ENCODE results near the gene CELSR1. TPM values are rescaled to one million over a fixed set of nuclear protein-coding genes. Genes with fewer than 3 reads are reported as not detected.
"Not testable (repeated sequence)": the region's sequence is repeated elsewhere in the genome, so short reads cannot be mapped to it uniquely, and the experiment has no call there.

CELSR1 gene
- total RNA-seq, 1 donor = 1.3 TPM

- no peak for DNase-seq (ENCODE audit: low read depth in 2 of 3, low spot score in 2 of 3)
Observed at GRCh38 chr22:46408568-46409506, 128.6 kb downstream of the CELSR1 start.

- no peak for DNase-seq (ENCODE audit: low read depth in 2 of 3, low spot score in 2 of 3)
Observed at GRCh38 chr22:46407748-46408147, 129.7 kb downstream of the CELSR1 start.

GRCh38 chr22:46406791-46407190 is 130.6 kb downstream of the CELSR1 start:
- no peak for DNase-seq (ENCODE audit: low read depth in 2 of 3, low spot score in 2 of 3)

GRCh38 chr22:46406349-46406748 is 131.1 kb downstream of the CELSR1 start:
- DNase-seq (ENCODE audit: low read depth in 2 of 3, low spot score in 2 of 3) = no peak

GRCh38 chr22:46405901-46406300 is 131.5 kb downstream of the CELSR1 start:
- DNase-seq (ENCODE audit: low read depth in 2 of 3, low spot score in 2 of 3) = no peak

- DNase-seq (ENCODE audit: low read depth in 2 of 3, low spot score in 2 of 3) = not testable (repeated sequence)
Observed at GRCh38 chr22:46403880-46404279, 133.5 kb downstream of the CELSR1 start.

GRCh38 chr22:46402505-46402904 is 134.9 kb downstream of the CELSR1 start:
- no peak for DNase-seq (ENCODE audit: low read depth in 2 of 3, low spot score in 2 of 3)

GRCh38 chr22:46401370-46401769 is 136.1 kb downstream of the CELSR1 start:
- no peak for DNase-seq (ENCODE audit: low read depth in 2 of 3, low spot score in 2 of 3)

GRCh38 chr22:46399251-46400024 is 138.0 kb downstream of the CELSR1 start:
- no peak for DNase-seq (ENCODE audit: low read depth in 2 of 3, low spot score in 2 of 3)

- no peak for DNase-seq (ENCODE audit: low read depth in 2 of 3, low spot score in 2 of 3)
Observed at GRCh38 chr22:46397951-46398350, 139.5 kb downstream of the CELSR1 start.

- DNase-seq (ENCODE audit: low read depth in 2 of 3, low spot score in 2 of 3) = no peak
Observed at GRCh38 chr22:46397514-46397913, 139.9 kb downstream of the CELSR1 start.

GRCh38 chr22:46397049-46397448 is 140.4 kb downstream of the CELSR1 start:
- not testable (repeated sequence) for DNase-seq (ENCODE audit: low read depth in 2 of 3, low spot score in 2 of 3)

GRCh38 chr22:46395145-46395544 is 142.3 kb downstream of the CELSR1 start:
- DNase-seq (ENCODE audit: low read depth in 2 of 3, low spot score in 2 of 3) = no peak

GRCh38 chr22:46394622-46395021 is 142.8 kb downstream of the CELSR1 start:
- DNase-seq (ENCODE audit: low read depth in 2 of 3, low spot score in 2 of 3) = no peak

GRCh38 chr22:46393873-46394272 is 143.5 kb downstream of the CELSR1 start:
- no peak for DNase-seq (ENCODE audit: low read depth in 2 of 3, low spot score in 2 of 3)

- DNase-seq (ENCODE audit: low read depth in 2 of 3, low spot score in 2 of 3) = no peak
Observed at GRCh38 chr22:46392137-46392844, 145.1 kb downstream of the CELSR1 start.

GRCh38 chr22:46391486-46392136 is 145.8 kb downstream of the CELSR1 start:
- no peak for DNase-seq (ENCODE audit: low read depth in 2 of 3, low spot score in 2 of 3)

- no peak for DNase-seq (ENCODE audit: low read depth in 2 of 3, low spot score in 2 of 3)
Observed at GRCh38 chr22:46390652-46391301, 146.6 kb downstream of the CELSR1 start.

- no peak for DNase-seq (ENCODE audit: low read depth in 2 of 3, low spot score in 2 of 3)
Observed at GRCh38 chr22:46390105-46390651, 147.2 kb downstream of the CELSR1 start.

- DNase-seq (ENCODE audit: low read depth in 2 of 3, low spot score in 2 of 3) = no peak
Observed at GRCh38 chr22:46389081-46389480, 148.3 kb downstream of the CELSR1 start.
